ENCODE results near the gene ABCA4. TPM values are rescaled to one million over a fixed set of nuclear protein-coding genes. Genes with fewer than 3 reads are reported as not detected.

ABCA4 gene
- total and polyA plus RNA-seq, 2 of the 8 experiments (the other 6 are each of a cell fraction or from before 2014, with no cell fraction given), result 0.06 TPM; not detected in 1

GRCh38 chr1:93979040-93979717 lies 141.8 kb downstream of the ABCA4 start:
- Histone ChIP-seq H3K79me2 (ENCODE audit: control insufficient read depth in 1 of 2, insufficient read depth in 2 of 2, low read length in 2 of 2) (no peaks in the 10 kb centered on the region), H2BK5ac (ENCODE audit: low read depth, low read length) (no peak overlapping the region), H3K27ac (ENCODE audit: low read depth, low read length) (no peak overlapping the region), H3K4me1 (replicated peaks in 1 of 4; ENCODE audit: control insufficient read depth in 3 of 4, insufficient read depth in 4 of 4, low read length in 3 of 4) (peaks cover 1 to 10% (median 6%) of the 10 kb centered on the region in 4 experiments; a peak in 6 of 7 replicates), H3K4me2 (ENCODE audit: insufficient read depth in 1 of 2, low read depth in 2 of 2, low read length in 2 of 2) (0 out of 4 replicates have a peak overlapping the region, but pooled peaks have one; percentile 2 to 6), H3K36me3 (ENCODE audit: control insufficient read depth in 2 of 4, insufficient read depth in 4 of 4, low read length in 3 of 4) (no peaks in the 10 kb centered on the region), H4K8ac (ENCODE audit: extremely low read depth, insufficient read depth, low read length) (no peak overlapping the region), H2BK120ac (replicated peaks; ENCODE audit: low read depth, low read length) (no peak overlapping the region), H3K9me3 (ENCODE audit: insufficient read depth in 2 of 2, low read depth in 1 of 2, low read length in 1 of 2) (no peaks in the 10 kb centered on the region), H2BK12ac (ENCODE audit: low read depth, low read length) (no peak overlapping the region), H2AK5ac (ENCODE audit: low read depth, low read length) (no peak overlapping the region), H3K79me1 (ENCODE audit: low read depth, low read length) (no peaks in the 10 kb centered on the region), H2BK20ac (ENCODE audit: low read length) (no peak overlapping the region), H4K91ac (replicated peaks; ENCODE audit: insufficient read length, low read length) (no peak overlapping the region), H2AFZ (ENCODE audit: low read length) (peak overlapping the region; percentile 80; the same call in 1 of the 2 replicates), H3K56ac (replicated peaks; ENCODE audit: insufficient read length, low read depth, low read length) (no peak overlapping the region), H3K14ac (ENCODE audit: insufficient read length) (no peak overlapping the region), H4K20me1 (replicated peaks in 1 of 2; ENCODE audit: control insufficient read depth in 1 of 2, insufficient read depth in 2 of 2, low read length in 2 of 2) (no peaks in the 10 kb centered on the region), H4K5ac (ENCODE audit: insufficient read length, low read depth, low read length) (no peak overlapping the region), H3K9ac (replicated peaks in 1 of 4; ENCODE audit: extremely low read depth in 1 of 4, low read depth in 3 of 4, low read length in 3 of 4) (no peak overlapping the region), H3K4ac (replicated peaks; ENCODE audit: insufficient read length, low read depth, low read length) (no peak overlapping the region), H3K23ac (ENCODE audit: insufficient read length) (no peak overlapping the region), H3K23me2 (ENCODE audit: low read depth, low read length) (no peaks in the 10 kb centered on the region), H3K18ac (ENCODE audit: extremely low read depth, low read length) (no peak overlapping the region), H3K27me3 (replicated peaks in 1 of 4; ENCODE audit: control insufficient read depth in 3 of 4, extremely low read depth in 1 of 4, insufficient read depth in 3 of 4, low read length in 3 of 4) (no peaks in the 10 kb centered on the region), H2BK15ac (ENCODE audit: low read length) (no peak overlapping the region), H3K4me3 (ENCODE audit: extremely low read depth in 1 of 4, insufficient read depth in 2 of 4, low read depth in 3 of 4, low read length in 4 of 4) (no peak overlapping the region)
- CTCF ChIA-PET (ENCODE audit: partially characterized antibody), result interaction anchor here (1.0 to 8.8 kb wide), 20 partner anchors 9 to 229 kb away, joined by 3 to 66 read pairs (median 5); no protein-coding TSS in a partner anchor
- 53% methylated on average over 7 of the region's 7 CpGs; no CpG with 5 or more reads in 1 of the 2 experiments for WGBS, 2 experiments (ENCODE audit: extremely low coverage in 1 of 2, insufficient coverage in 1 of 2, insufficient read length in 1 of 2, insufficient replicate concordance in 2 of 2, low coverage in 1 of 2, low lambda C conversion rate in 2 of 2, missing lambda C conversion rate in 1 of 2)
- FAIRE-seq, result no peak
- POLR2A ChIA-PET (ENCODE audit: partially characterized antibody), result no interaction called here
- TF ChIP-seq, protein P1, sequence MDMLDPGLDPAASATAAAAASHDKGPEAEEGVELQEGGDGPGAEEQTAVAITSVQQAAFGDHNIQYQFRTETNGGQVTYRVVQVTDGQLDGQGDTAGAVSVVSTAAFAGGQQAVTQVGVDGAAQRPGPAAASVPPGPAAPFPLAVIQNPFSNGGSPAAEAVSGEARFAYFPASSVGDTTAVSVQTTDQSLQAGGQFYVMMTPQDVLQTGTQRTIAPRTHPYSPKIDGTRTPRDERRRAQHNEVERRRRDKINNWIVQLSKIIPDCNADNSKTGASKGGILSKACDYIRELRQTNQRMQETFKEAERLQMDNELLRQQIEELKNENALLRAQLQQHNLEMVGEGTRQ (IDR thresholded peaks at IDR 0.05; ENCODE audit: low read length), result 0 out of 2 replicates have a peak, but pooled peaks have one; percentile 11
- TF ChIP-seq BACH1 (IDR thresholded peaks at IDR 0.05; ENCODE audit: low read length), result no peak
- no peak for DNase-seq (ENCODE audit: low read depth in 1 of 2, low spot score in 2 of 2)
